ENCODE measurements around the gene PTPN6. TPM values are rescaled to one million over a fixed set of nuclear protein-coding genes. Genes with fewer than 3 reads are reported as not detected.

PTPN6 gene
- total and polyA plus RNA-seq, 2 of the 13 experiments (the other 11 are each of a cell fraction or from before 2014, with no cell fraction given), result 10.5 to 10.6 TPM

GRCh38 chr12:6962285-6963015 lies 11.3 kb downstream of the PTPN6 start (continued):
- TF ChIP-seq FUBP1 (CRISPR knock-in tag; IDR thresholded peaks at IDR 0.05; ENCODE audit: borderline replicate concordance) (no peak), HDAC6 (IDR thresholded peaks at IDR 0.05; ENCODE audit: low read depth, low read length) (no peak), ZNF484 (CRISPR knock-in tag; IDR thresholded peaks at IDR 0.05; ENCODE audit: borderline replicate concordance, low read depth) (no peak), FOXC1 (CRISPR knock-in tag; IDR thresholded peaks at IDR 0.05; ENCODE audit: borderline replicate concordance) (no peak), BATF2 (CRISPR knock-in tag; IDR thresholded peaks at IDR 0.05) (no peak), ZNF589 (CRISPR knock-in tag; conservative IDR thresholded peaks at IDR 0.05) (no peak), RBM39 (IDR thresholded peaks at IDR 0.05; ENCODE audit: low read depth, low read length, poor library complexity, severe bottlenecking) (no peak), REXO4 (CRISPR knock-in tag; IDR thresholded peaks at IDR 0.05; ENCODE audit: borderline replicate concordance) (no peak), SP140L (CRISPR knock-in tag; IDR thresholded peaks at IDR 0.05; ENCODE audit: borderline replicate concordance) (no peak), ZNF784 (CRISPR knock-in tag; IDR thresholded peaks at IDR 0.05; ENCODE audit: borderline replicate concordance) (no peak), GZF1 (CRISPR knock-in tag; IDR thresholded peaks at IDR 0.05) (no peak), ZNF350 (CRISPR knock-in tag; IDR thresholded peaks at IDR 0.05; ENCODE audit: borderline replicate concordance, low read depth) (0 out of 2 replicates have a peak, but pooled peaks have one; percentile 6), SCMH1 (CRISPR knock-in tag; IDR thresholded peaks at IDR 0.05; ENCODE audit: borderline replicate concordance) (no peak), ZNF160 (CRISPR knock-in tag; IDR thresholded peaks at IDR 0.05) (no peak), NFE2L1 (CRISPR knock-in tag; IDR thresholded peaks at IDR 0.05; ENCODE audit: borderline replicate concordance) (no peak), MTA3 (CRISPR knock-in tag; IDR thresholded peaks at IDR 0.05) (no peak), SNRNP70 (IDR thresholded peaks at IDR 0.05; ENCODE audit: low read depth, low read length) (no peak), CBX5 (CRISPR knock-in tag; IDR thresholded peaks at IDR 0.05; ENCODE audit: borderline replicate concordance) (no peak), TAF1 (CRISPR knock-in tag; IDR thresholded peaks at IDR 0.05) (no peak), SIN3B (IDR thresholded peaks at IDR 0.05; ENCODE audit: low read length) (no peak), RBFOX2 (IDR thresholded peaks at IDR 0.05; ENCODE audit: low read depth, low read length) (0 out of 2 replicates have a peak, but pooled peaks have one; percentile 19), GMEB2 (CRISPR knock-in tag; IDR thresholded peaks at IDR 0.05; ENCODE audit: low read depth) (no peak), RAD21 (CRISPR knock-in tag; IDR thresholded peaks at IDR 0.05) (no peak), ZBTB14 (CRISPR knock-in tag; IDR thresholded peaks at IDR 0.05) (no peak)
